ENCODE results near the gene ERMAP.

Gene ERMAP, protein sequence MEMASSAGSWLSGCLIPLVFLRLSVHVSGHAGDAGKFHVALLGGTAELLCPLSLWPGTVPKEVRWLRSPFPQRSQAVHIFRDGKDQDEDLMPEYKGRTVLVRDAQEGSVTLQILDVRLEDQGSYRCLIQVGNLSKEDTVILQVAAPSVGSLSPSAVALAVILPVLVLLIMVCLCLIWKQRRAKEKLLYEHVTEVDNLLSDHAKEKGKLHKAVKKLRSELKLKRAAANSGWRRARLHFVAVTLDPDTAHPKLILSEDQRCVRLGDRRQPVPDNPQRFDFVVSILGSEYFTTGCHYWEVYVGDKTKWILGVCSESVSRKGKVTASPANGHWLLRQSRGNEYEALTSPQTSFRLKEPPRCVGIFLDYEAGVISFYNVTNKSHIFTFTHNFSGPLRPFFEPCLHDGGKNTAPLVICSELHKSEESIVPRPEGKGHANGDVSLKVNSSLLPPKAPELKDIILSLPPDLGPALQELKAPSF

DNA sequence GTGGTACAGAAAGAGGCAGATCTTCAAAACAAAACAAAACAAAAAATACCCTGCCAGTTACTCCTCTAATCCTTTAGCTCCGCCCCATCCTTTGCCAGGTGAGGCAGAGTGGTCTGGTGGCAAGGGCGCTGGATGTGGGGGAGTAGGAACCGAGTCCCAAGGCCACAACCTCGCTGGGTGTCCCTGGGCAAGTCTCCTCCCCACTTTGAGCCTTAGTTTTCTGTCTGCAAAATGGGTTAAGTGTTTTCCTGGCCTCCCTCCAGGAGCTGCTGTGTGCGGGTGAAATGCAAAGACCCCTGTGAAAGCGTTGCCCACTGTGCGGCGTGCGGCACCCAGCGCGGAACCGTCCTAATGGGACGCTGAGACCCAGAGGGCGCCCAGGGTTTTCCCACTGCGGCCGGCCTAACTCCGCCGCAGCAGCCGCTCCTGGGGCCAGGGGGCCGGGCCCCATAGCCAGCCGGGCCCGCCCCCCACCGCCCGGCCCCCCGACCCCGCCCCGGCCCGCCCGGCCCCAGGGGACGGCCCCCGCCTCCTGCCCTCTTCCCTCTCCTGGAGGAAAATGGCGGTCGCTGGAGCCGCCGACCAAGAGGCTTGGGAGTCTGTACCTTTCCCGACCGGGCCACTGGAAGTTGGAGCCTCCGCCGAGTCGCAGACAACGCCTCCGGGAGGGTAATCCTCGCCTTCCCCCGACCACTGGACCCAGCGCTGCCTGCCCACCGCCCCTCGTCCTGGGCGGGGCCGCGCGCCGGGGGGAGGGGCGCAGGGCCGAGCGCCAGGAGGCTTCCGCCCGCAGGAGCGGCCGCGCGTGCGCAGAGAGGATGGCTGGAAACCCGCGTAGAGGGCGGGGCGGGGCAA lies at the start of gene ERMAP, which contains the start of gene SVBP:
Gene ERMAP (plus strand): TSS at position 538 of the 855 bp plus-strand sequence. CDS start 13,327 bp downstream, outside the sequence.
Gene SVBP (minus strand): TSS at position 813 of the 855 bp plus-strand sequence. CDS start 853 bp downstream, outside the sequence.
- DNase-seq = peak; percentile 71 to 99 (median 89)

DNA sequence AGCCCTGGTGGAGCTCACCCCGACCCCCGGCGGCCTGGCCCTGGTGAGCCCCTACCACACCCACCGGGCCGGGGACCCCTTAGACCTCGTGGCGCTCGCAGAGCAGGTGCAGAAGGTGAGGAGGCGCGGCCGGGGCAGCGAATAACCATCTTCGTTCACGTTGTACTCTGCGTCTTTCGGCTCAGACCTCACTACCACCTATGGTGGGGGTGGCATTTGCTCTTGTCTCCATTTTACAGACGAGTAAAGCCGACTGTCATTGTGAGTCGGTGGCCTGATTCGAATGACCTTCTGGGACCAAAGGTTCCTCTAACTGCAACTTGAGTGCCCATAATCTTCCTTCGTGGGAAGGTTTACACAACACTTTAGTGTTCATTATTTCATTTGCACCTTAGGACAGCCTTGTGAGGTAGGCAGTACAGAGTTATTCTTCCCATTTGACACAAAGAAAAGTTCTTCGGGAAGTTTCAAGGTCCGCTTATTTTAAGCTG lies 49.4 kb upstream of the ERMAP start:
- DNase-seq = peak in 3 of 51 donors; percentile 52 to 68 (median 52)

DNA sequence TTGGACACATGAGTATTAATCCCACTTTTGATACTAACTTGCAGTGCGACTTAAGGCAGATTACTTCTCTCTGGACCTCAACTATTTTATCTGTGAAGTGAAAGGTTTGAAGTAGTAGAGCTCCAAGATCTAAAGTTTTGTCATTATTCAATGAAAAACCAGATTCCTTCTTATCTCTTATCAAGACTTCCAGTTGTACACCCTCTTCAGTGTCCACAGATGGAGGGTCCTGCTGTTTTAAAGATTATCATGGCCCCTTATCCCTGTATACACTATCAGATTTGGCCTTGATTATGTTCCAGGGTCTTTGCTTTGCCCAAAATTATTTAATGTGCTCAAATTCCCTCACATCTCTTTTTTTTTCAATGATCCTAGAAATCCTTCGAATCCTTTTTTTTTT lies 48.8 kb upstream of the ERMAP start:
- DNase-seq = no peak

DNA sequence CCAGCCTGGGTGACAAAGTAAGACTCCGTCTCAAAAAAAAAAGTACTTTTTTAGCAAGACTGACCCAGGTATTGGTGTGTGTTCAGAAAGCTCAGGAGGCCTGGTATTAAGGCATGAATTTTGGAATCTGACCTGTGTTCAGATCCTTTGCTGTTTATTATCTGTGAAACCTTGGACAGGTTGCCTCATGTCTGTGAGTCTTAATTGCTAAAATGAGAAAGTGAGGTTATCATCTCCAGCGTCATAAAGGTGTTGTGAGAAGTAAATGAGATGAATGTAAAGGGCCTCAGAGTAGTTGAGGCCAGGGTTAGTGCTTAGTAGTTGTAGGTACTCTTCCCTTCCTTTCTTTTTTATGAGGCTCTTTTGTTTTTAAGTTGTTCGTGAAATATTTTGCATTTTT lies 47.1 kb upstream of the ERMAP start:
- no peak for DNase-seq

DNA sequence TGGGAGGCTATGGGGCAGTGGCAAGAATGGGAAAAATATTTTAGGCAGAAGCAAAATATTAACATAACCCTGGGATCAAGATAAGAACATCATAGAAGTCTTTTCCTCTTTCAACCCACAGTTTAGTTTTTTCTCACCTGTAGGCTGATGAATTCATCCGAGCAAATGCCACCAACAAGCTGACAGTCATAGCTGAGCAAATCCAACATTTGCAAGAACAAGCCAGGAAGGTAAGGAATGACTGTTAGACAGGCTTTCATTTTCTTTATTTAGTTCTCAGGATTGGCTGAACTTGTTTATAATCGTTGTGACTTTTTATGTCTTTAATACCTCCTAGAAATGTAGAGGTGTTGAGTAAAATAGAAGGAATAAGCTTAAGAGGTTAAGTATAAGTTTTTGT lies 43.5 kb upstream of the ERMAP start:
- DNase-seq = no peak

DNA sequence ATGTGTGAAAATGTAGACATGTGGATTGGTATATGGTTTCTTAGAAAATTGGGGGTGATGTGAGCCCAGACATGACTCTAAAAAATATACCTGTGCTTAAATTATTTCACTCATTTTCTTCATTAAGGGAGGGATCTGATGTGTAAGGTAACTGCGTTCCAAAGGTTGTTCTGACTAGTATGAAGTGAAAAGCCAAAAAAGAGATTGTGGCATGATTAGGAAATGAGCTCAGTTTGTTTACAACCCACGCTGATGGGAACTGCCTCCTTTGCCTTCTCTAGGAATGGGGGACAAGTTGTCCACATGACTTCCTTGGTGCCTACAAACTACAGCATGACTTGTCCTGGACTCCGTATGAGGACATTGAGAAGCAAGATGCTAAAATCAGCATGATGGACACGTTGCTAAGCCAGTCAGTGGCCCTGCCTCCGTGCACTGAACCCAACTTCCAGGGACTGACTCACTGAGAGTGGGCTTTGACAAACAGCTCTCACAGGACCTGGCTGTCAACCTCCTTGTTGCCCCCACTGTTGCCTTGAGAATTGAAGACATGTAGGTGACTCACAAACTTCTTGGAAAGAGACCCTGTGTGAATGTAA lies 41.9 kb upstream of the ERMAP start:
- DNase-seq = peak in 1 of 51 donors; percentile 50

DNA sequence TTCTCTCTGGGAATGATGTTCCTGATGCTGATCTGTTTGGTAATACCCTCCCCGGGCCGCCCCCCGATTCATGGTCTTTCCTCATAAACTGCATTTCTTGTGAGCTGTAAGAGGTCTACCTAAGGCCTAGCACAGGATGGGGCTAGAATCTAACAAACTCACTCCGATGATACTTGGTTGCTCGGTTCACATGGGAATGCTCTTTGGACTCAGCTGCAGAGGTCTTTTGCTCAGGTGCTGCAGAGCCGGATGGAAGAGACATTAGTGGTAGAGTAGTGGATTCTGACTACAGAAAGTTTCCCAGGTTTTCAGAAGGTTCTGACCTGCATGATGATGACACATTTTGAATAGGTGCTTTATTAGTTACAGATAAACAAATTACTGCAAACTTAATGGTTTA lies 40.4 kb upstream of the ERMAP start:
- DNase-seq = no peak

DNA sequence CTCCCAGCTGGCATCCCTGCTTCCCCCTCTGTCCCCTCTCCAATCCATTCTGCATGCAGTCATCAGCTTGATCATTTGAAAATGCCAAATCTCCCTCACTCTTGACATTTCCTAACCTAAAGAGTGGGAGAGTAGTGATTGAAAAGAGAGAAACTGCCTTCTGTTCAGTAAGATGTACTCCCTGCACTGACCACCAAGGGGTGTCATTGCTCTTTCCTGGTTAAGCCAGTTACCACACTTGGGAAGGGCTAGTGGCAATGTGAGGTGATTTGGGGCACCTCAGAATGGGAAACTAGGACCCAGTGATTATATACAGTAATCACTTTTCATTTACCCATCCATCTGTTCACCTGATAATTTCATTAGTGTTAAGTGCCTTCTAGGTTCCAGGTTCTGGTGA lies 39.1 kb upstream of the ERMAP start:
- DNase-seq = peak in 13 of 51 donors; percentile 2 to 43 (median 25)

DNA sequence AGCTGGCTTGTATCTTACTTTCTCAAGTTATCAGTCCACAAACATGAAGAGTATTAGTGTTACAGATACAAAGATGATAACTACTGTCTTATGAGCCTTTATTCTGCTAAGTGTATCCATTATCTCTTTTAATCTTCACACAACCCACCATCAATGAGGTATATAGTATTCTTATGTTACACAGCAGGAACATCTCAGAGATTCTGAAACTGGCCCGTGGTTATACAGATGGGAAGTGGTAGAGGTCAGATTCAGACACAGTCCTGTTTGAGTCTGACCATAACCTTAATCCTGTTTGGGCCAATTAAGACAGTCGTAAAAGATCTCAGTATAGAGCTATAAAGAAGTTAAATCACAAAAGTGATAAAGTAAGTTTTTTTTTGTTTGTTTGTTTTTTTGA lies 37.2 kb upstream of the ERMAP start:
- DNase-seq = no peak

DNA sequence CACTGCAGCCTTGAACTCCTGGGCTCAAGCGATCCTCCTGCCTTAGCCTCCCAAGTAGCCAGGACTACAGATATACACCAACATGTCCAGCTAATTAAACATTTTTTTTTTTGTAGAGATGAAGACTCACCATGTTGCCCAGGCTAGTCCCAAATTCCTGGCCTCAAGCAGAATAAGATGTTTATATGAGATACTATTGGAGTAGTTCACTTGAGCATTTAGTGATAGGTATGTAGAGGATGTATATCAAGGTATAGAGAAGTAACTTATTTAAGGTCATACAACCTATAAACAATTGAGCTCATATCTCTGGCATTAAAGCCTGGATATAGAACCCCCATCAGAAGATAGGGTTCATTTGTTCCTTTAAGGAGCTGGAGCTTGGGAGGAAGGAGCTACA lies 36.7 kb upstream of the ERMAP start:
- no peak for DNase-seq

DNA sequence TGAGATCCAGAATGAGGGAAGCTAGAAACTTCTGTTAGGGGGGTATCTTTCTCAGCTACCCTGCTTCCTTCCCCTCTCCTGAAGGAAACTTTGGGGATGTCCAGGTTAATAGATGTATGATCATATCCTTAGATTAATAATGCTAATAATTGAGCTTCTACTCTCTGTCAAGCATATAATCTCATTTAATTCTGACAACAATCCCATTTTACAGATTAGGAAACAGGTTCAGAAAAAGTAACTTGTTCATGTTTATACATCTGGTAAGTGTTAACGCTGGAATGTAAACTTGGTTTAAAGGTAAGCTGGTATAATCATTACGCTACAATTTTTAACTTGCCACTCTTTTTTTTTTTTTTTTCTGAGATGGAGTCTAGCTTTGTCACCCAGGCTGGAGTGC lies 33.8 kb upstream of the ERMAP start:
- DNase-seq = no peak

DNA sequence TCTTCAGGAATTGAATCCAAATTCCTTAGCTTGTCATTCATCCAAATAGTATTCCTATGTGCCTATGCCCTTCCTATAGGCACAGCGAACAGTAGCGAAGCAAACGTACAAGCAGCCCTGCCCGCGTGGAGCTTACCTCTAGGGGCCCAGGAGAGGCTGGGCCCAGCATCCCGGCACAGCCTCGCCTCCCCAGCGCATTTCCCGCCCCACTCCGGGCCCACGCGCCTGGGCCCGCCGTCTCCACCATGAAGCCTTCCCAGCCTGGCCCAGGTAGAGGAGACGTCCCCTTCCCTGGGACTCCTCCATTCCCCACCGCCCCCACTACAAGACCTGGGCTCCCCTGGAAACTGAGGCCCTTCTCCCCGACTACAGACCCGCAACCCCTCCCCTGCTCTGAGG lies 32.4 kb upstream of the ERMAP start:
- no peak for DNase-seq

DNA sequence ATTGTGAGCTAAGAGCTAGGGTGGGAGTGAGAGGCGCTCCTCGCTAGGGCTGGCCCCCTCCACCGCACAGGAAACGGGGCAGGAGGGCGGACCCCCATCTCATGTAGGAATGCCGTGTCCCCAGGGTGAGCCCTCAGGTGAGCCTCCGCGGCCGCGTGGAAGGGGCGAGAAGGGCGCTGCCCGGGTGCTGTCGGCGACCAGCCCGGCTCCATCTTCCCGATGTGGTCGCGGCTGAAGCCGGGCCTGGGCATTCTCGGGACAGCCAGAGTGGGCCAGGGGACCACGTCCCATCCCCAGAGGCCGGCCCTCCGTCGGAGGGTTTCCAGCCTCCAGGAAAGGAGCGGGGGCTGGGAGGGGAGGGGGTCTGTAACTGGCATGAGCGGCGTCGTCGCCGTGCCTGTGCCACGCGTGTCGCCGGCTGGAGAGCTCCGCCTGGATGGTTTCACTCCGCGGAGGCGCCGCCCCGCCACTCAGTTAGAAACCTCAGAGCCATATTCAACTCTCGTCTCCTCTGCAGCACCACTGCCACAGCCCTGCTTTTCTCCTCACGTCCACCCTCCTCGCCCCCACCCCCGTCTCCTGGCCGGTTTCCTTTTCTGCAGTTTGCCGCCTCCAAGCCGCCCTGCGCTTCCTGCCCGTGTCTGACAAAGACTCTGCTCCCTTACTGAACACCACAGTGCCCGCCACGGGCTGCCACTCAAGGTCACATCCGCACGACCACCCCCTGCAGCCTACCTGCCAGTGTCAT lies 31.8 kb upstream of the ERMAP start, which contains the start of gene TMEM269:
Gene TMEM269 (plus strand): TSS at position 46 of the 748 bp plus-strand sequence. CDS start 4,903 bp downstream, outside the sequence.
- peak in 15 of 51 donors; percentile 2 to 42 (median 19) for DNase-seq

DNA sequence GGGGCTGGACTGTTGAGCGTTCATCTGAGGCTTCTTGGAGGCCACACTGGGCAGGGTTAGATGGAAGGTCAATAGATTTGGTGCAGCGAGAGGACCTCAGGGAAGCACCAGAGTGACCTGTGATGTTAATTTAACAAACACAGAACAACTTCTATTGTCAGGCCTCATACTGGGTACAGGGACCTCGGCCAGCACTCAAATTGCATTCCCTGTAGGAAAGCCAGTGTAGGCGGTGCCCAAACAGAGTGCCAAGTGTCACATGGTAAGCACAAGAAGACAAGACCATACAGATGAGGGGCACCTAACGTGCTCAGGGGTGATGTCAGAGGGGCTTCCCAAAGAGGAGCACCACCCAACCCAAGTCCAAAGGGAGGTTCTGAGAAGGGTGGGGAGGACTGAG lies 30.8 kb upstream of the ERMAP start:
- no peak for DNase-seq

DNA sequence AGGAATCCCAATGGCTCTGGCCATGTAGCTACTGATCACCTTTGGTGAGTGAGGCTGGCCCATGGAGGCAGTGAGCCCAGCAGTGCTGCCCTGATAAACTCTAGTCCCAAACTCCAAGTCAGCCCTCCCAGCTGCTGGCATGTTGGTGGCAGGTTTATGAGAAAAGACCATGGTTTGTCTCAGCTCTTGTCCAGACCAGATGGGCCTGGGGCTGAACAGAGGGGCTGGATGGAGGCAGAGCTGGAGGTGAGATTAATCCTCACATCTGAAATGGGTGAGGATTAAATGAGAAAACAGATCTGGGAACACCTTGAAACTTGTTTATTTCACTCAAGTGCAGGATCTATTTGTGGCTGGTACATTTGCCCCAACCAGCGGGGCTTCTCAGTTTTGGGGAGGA lies 28.9 kb upstream of the ERMAP start:
- no peak for DNase-seq

DNA sequence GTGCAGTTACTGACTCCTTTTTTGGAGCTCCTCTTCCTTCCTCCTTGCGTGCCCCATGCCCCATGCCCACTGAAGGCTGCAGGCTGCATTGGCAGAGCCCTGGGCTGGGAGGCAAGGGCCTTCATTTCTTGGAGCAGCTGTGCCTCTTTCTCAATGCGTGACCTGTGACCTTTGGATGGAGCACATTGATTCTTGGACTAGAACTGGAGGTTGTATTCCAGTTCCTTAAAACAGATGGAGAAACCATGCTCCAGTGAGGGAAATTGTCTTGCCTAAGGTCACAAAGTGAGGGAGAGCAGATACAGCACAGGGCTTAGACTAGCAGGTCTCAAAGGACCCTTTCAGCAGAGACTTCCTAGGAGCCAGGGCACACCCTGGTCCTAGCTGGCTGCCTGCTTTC lies 23.1 kb upstream of the ERMAP start:
- DNase-seq = no peak

DNA sequence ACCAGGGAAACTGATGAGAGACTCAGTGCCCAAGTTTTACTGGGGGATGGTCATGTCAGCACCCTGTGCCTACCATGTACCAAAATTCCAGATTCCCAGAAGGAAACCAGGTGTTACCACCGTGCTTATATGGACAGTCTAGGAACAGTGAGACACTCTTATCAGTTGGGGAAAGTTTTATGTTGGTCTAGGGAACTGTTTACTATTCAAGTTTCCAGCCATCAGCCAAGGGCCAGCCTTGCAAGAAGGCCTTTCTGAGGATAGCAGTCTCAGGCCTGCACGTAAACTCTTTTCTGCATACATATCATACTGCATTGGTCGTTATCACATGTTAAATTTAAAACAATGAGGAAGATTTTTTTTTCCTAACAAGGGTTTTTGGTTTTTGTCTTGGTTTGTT lies 19.5 kb upstream of the ERMAP start:
- no peak for DNase-seq

DNA sequence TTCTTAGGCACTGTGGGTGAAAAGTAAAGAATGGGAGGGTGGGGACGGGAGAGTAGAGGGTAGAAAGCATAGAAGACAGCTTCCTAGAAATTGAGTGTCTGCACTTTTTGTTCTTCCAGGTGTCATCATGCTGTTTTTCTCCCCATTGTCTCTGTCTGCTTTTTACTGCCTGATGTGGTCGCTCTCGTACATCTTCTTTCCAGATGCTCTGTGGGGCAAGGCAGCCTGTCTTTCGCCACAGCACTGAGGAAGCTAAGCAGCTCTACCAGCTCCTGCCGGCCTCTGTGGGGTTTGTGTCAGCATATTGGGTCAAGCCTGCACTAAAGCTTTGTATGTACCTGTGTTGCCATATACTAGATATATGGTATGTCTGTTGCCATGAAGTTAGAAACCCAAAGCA lies 18.9 kb upstream of the ERMAP start:
- DNase-seq = peak in 1 of 51 donors; percentile 8

DNA sequence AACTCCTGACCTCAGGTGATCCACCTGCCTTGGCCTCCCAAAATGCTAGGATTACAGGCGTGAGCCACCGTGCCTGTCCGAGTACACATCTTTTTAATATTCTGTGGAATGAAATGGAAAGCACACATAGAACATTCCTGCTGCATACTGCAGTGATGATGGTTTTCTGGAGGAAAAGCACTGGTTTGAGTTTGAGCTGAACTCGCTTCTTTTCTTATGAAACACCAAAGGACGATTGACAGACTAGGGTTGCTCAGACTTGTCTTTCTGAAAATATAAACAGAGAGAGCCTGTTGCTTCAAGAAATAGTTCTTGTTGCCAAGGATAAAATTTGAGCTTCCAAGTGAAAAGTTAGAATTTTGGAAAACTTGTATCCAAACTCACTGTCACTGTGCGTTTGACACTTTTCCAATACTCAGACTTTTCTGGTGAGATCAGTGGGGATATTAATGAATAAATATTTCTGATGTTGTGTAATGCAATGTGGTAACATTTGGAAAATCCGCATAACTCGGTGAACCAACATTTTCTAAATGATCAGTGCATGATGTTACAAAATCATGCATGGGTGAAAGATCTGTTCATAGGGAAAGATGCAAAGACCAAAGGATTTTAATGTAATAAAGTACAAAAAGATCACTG lies 15.0 kb upstream of the ERMAP start:
- DNase-seq = no peak

DNA sequence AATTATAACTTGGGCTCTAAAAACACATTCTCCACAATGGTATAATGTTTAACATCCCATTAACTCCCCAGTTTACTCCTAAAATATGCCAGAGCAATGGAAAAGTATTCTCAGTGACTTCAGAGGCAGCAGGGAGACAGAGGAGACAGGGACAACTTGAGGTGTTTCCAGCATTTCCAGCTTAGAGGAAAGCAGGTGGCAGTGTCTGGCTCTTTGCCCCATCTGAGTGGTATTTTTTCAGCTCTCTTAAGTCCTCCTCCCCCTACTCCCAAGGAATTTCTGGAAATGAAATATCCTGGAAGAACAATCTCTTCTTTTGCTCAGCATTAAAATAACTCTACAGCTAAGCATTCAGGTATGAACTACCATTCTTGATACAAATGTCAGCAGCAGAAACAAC lies 10.8 kb upstream of the ERMAP start:
- DNase-seq = no peak

Measured in hypothalamus (tissue), 51 donors.